Transverse colon (tissue), 4 donors: Measurements from ENCODE around the gene INPP5B.

ENCODE experiments used
- CTCF ChIP-seq, 5 experiments: fragments of 200-600 bp in 3 of 5; fragments of 450-650 bp in 2 of 5; sonication (generic) in 3 of 5; IDR thresholded peaks; 1 replicate in 2 of 5; 2 replicates in 3 of 5; pipeline ENCODE4 v1.5.1; 2016 to 2017; ENCODE audit warnings: antibody characterized with exemption in 5 of 5, inconsistent platforms in 3 of 5, mild to moderate bottlenecking in 2 of 5, moderate library complexity in 1 of 5
- EP300 ChIP-seq: sonication (generic); formaldehyde crosslinking; IDR thresholded peaks from one replicate; pipeline ENCODE4 v1.6.1; 2017; ENCODE audit warnings: antibody characterized with exemption, low read depth
- POLR2A ChIP-seq: fragments of 450-650 bp; IDR thresholded peaks from one replicate; pipeline ENCODE4 v1.6.1; 2016; ENCODE audit warnings: antibody characterized with exemption, mild to moderate bottlenecking, moderate library complexity
- POLR2AphosphoS5 ChIP-seq, 3 donors: sonication (generic); formaldehyde crosslinking; IDR thresholded peaks; one replicate each; pipeline ENCODE4 v1.6.1; 2016; ENCODE audit warnings: antibody characterized with exemption in 3 of 3

- TF ChIP-seq POLR2AphosphoS5 (IDR thresholded peaks at IDR 0.05) (no peak), CTCF (IDR thresholded peaks at IDR 0.05) (no peak), POLR2A (no peak), EP300 (no peak)
These were observed 41.1 kb downstream of the INPP5B start for GRCh38 chr1:37905727-37906126.
